Loucy (cell line): Measurements from ENCODE around the gene P2RX1.

ENCODE experiments used
- H2AFZ ChIP-seq: fragments of 200-600 bp; sonication (generic); 2 replicates; pipeline ENCODE4 v1.6.0; 2016; ENCODE audit warnings: antibody characterized with exemption, mild to moderate bottlenecking, low read length, moderate library complexity
- H3F3A ChIP-seq: fragments of 200-600 bp; 2 replicates; pipeline ENCODE4 v1.6.0; 2016; ENCODE audit warnings: antibody characterized with exemption, low read depth, mild to moderate bottlenecking
- H3K27me3 ChIP-seq: fragments of 200-600 bp; sonication (generic); 2 replicates; pipeline ENCODE4 v1.6.1; 2014; ENCODE audit warnings: low read length, mild to moderate bottlenecking; ENCODE audit not compliant: insufficient read depth, poor library complexity, severe bottlenecking
- H3K36me3 ChIP-seq: fragments of 200-600 bp; sonication (generic); 2 replicates; pipeline ENCODE4 v1.6.1; 2016; ENCODE audit warnings: low read length; ENCODE audit not compliant: insufficient read depth
- H3K4me1 ChIP-seq: fragments of 200-600 bp; sonication (generic); 2 replicates; pipeline ENCODE4 v1.5.1; 2014; ENCODE audit warnings: low read length, mild to moderate bottlenecking; ENCODE audit not compliant: insufficient read depth, poor library complexity, severe bottlenecking
- H3K4me2 ChIP-seq: fragments of 200-600 bp; sonication (generic); 2 replicates; pipeline ENCODE4 v1.6.0; 2014; ENCODE audit warnings: antibody characterized with exemption, low read length, low read depth, mild to moderate bottlenecking; ENCODE audit not compliant: poor library complexity, severe bottlenecking
- H3K4me3 ChIP-seq: fragments of 200-600 bp; sonication (generic); 2 replicates; pipeline ENCODE4 v1.5.1; 2014; ENCODE audit warnings: low read length, mild to moderate bottlenecking, mixed read lengths; ENCODE audit not compliant: poor library complexity, severe bottlenecking
- H3K79me2 ChIP-seq: fragments of 200-600 bp; sonication (generic); 2 replicates; pipeline ENCODE4 v1.6.1; 2014; ENCODE audit warnings: low read length; ENCODE audit not compliant: insufficient read depth
- H3K9ac ChIP-seq: fragments of 200-600 bp; sonication (generic); 2 replicates; pipeline ENCODE4 v1.6.0; 2014; ENCODE audit warnings: mild to moderate bottlenecking, low read depth, low read length, moderate library complexity; ENCODE audit not compliant: poor library complexity, severe bottlenecking
- H3K9me2 ChIP-seq: fragments of 200-600 bp; sonication (generic); replicated peaks from 2 replicates; pipeline ENCODE4 v1.6.1; 2016; ENCODE audit warnings: low read depth, low read length, mixed read lengths
- H3K9me3 ChIP-seq: fragments of 200-600 bp; sonication (generic); 2 replicates; pipeline ENCODE4 v1.6.1; 2014; ENCODE audit warnings: mild to moderate bottlenecking, antibody characterized with exemption, low read length, low read depth; ENCODE audit not compliant: insufficient read depth
- H4K20me1 ChIP-seq: fragments of 200-600 bp; sonication (generic); 2 replicates; pipeline ENCODE4 v1.6.0; 2014; ENCODE audit warnings: antibody characterized with exemption, low read length, mild to moderate bottlenecking; ENCODE audit not compliant: insufficient read depth, poor library complexity, severe bottlenecking
- EZH2phosphoT487 ChIP-seq: fragments of 200-600 bp; IDR thresholded peaks from 2 replicates; pipeline ENCODE4 v1.6.1; 2018; ENCODE audit warnings: antibody characterized with exemption, mild to moderate bottlenecking, moderate library complexity, borderline replicate concordance
- TF ChIP-seq, protein P1 (sequence below): fragments of 200-600 bp; sonication (generic); conservative IDR thresholded peaks from 2 replicates; pipeline ENCODE4 v1.5.1; 2014; ENCODE audit warnings: mild to moderate bottlenecking, antibody characterized with exemption, low read length

Gene P2RX1

DNA sequence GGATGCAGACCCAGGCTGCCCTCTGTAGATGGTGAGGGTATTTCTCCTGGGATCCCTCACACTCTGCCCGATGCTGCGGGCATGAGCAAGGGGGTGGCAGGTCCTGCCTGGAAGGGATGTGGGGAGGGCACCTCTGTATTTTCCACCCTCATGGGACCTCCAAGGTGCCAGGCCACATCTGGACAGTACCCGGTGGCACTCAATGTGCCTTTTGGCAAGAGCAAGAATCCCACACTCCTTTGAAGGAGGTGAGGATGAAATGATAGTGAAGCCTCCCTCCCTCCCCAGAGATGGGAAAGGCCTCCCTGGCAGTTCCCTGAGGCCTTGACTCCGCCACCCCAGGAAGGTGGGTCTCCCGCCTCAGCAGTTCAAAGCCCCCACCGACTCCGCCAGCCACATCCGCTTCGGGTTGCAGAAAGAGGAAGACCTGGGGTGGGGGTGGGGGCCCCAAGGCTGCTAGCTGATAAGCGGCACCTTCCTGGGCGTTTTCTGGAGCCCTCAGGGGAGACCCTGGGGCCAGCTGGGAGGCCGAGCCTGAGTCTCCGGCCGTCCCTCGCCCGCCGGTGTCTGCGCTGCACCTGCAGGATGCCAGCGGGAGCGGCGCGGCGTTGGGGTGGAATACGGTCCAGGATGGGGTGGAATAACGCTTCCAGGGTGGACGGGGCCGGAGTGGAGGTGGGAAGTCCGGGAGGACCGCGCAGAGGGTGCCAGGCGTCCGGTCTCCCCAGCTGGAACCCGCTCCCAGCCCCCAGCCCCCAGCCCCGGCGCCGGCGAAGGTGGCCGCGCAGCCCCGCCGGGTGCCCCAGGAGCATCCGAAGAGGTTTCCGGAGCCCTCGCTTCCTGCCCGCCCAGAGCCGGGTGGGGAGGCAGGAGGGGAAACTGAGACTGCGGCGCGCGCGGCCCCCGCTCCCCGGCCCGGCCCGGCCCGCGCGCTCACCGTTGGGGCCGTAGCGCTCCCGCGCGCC is 47.3 kb upstream of the P2RX1 start:
- peak overlapping the region; percentile 98 for H3K4me2 ChIP-seq
- H3K9ac ChIP-seq, result peak overlapping the region; percentile 97

DNA sequence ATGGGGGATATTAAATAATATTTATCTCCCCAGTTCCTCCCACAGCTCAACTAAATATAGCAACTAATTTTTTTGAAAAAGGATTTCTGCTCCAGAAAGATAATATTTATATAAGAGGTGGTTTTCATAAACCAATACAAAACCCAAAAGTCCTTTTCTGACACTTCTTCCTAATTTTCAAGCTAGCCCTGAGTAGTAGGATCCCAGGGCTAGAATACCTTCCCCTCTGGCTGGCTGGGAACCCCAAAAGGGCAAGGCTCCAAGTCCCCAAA is 46.6 kb upstream of the P2RX1 start:
- H3K4me2 ChIP-seq, result peak overlapping the region; percentile 98
- H3K4me3 ChIP-seq, result peak overlapping the region; percentile 93
- H3K9ac ChIP-seq, result peak overlapping the region; percentile 97
- H3K9me2 ChIP-seq, result no peaks in the 10 kb centered on the region
- no peaks in the 10 kb centered on the region for H3K27me3 ChIP-seq
- H3K79me2 ChIP-seq, result peaks cover 57% of the 10 kb centered on the region
- H3K9me3 ChIP-seq, result no peaks in the 10 kb centered on the region
- no peak overlapping the region for H2AFZ ChIP-seq
- H3K4me1 ChIP-seq, result peaks cover 52% of the 10 kb centered on the region
- peaks cover 7% of the 10 kb centered on the region; the same call in 1 of the 2 replicates for H3F3A ChIP-seq
- H3K36me3 ChIP-seq, result peaks cover 6% of the 10 kb centered on the region; the same call in 1 of the 2 replicates
- peaks cover 45% of the 10 kb centered on the region for H4K20me1 ChIP-seq
- no peak for TF ChIP-seq EZH2phosphoT487
- TF ChIP-seq, protein P1, sequence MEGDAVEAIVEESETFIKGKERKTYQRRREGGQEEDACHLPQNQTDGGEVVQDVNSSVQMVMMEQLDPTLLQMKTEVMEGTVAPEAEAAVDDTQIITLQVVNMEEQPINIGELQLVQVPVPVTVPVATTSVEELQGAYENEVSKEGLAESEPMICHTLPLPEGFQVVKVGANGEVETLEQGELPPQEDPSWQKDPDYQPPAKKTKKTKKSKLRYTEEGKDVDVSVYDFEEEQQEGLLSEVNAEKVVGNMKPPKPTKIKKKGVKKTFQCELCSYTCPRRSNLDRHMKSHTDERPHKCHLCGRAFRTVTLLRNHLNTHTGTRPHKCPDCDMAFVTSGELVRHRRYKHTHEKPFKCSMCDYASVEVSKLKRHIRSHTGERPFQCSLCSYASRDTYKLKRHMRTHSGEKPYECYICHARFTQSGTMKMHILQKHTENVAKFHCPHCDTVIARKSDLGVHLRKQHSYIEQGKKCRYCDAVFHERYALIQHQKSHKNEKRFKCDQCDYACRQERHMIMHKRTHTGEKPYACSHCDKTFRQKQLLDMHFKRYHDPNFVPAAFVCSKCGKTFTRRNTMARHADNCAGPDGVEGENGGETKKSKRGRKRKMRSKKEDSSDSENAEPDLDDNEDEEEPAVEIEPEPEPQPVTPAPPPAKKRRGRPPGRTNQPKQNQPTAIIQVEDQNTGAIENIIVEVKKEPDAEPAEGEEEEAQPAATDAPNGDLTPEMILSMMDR, result no peak

More for the DNA sequence above, 47.3 kb upstream of the P2RX1 start:
- peaks cover 51% of the 10 kb centered on the region for H3K79me2 ChIP-seq
- H4K20me1 ChIP-seq, result peaks cover 40% of the 10 kb centered on the region
- no peak overlapping the region for H2AFZ ChIP-seq
- TF ChIP-seq, protein P1, result no peak
- no peak for TF ChIP-seq EZH2phosphoT487
- H3K36me3 ChIP-seq, result no peaks in the 10 kb centered on the region
- no peaks in the 10 kb centered on the region for H3K27me3 ChIP-seq
- H3K9me3 ChIP-seq, result no peaks in the 10 kb centered on the region
- peaks cover 50% of the 10 kb centered on the region for H3K4me1 ChIP-seq
- H3K9me2 ChIP-seq, result no peaks in the 10 kb centered on the region
- peaks cover 7% of the 10 kb centered on the region; the same call in 1 of the 2 replicates for H3F3A ChIP-seq
- peak overlapping the region; percentile 93 for H3K4me3 ChIP-seq

DNA sequence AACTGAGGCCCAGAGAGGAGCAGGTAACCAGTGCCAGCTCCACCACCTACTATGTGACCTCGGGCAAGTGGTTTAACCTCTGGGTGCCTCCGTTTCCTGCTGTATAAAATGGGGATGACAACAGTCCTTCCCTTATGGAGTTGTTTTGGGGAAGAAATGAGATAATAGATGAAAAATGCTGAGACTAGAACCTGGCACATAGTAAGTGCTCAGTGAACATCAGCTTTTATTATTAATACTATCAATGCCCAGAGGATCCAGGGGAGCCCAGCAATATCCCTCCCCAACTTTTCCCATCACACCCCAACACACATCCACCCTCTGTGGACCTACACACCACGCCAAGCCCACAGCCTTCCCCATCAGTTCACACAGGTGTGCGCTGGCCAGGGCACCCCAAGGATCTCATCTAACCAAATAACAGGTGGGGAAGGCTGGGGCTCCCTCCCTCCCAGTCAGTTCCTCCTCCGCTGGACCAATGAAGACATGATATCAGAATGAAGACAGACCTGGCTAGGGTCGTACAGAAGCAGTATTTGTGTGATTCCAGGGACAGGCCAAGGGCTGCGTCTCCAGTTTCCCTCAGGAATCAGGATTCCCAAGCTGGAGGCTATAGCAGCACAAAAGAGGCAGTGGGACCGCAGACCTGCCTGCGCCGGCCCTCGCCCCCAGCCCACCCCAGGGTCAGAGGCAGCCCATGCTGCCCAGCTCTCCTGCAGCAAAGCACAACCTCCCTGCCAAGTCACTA is 46.1 kb upstream of the P2RX1 start:
- no peaks in the 10 kb centered on the region for H3K27me3 ChIP-seq
- H3K36me3 ChIP-seq, result peaks cover 10% of the 10 kb centered on the region; the same call in 1 of the 2 replicates
- no peaks in the 10 kb centered on the region for H3K9me2 ChIP-seq
- peak overlapping the region; percentile 98 for H3K4me2 ChIP-seq
- peak overlapping the region; percentile 93 for H3K4me3 ChIP-seq
- no peak overlapping the region for H2AFZ ChIP-seq
- H4K20me1 ChIP-seq, result peaks cover 50% of the 10 kb centered on the region
- peaks cover 62% of the 10 kb centered on the region for H3K79me2 ChIP-seq
- peaks cover 7% of the 10 kb centered on the region; the same call in 1 of the 2 replicates for H3F3A ChIP-seq
- TF ChIP-seq EZH2phosphoT487, result no peak
- TF ChIP-seq, protein P1, result no peak
- peaks cover 55% of the 10 kb centered on the region for H3K4me1 ChIP-seq
- peak overlapping the region; percentile 97 for H3K9ac ChIP-seq
- H3K9me3 ChIP-seq, result no peaks in the 10 kb centered on the region
